Endodermal cell (in vitro differentiated cells): Measurements from ENCODE around the gene AIRE. TPM values are rescaled to one million over a fixed set of nuclear protein-coding genes. Genes with fewer than 3 reads are reported as not detected.

ENCODE experiments used
- DNase-seq: peaks from one replicate; pipeline ENCODE4 v3.0.0-alpha.2; 2017
- H3K27ac ChIP-seq: 2 replicates; pipeline ENCODE4 v1.5.1; 2013; ENCODE audit warnings: mild to moderate bottlenecking, low read depth, low read length, moderate library complexity
- H3K27me3 ChIP-seq: 2 replicates; pipeline ENCODE4 v1.6.1; 2013; ENCODE audit warnings: mild to moderate bottlenecking, low read length, moderate library complexity; ENCODE audit not compliant: insufficient read depth, control insufficient read depth, poor library complexity, severe bottlenecking
- H3K36me3 ChIP-seq: 2 replicates; pipeline ENCODE4 v1.7.0; 2013; ENCODE audit warnings: mild to moderate bottlenecking, low read length, moderate library complexity; ENCODE audit not compliant: control insufficient read depth, insufficient read depth
- H3K4me1 ChIP-seq: one replicate; pipeline ENCODE4 v1.7.0; 2013; ENCODE audit warnings: low read length; ENCODE audit not compliant: control insufficient read depth, insufficient read depth
- H3K4me3 ChIP-seq: 2 replicates; pipeline ENCODE4 v1.5.1; 2013; ENCODE audit warnings: mild to moderate bottlenecking, low read length, moderate library complexity
- H3K9ac ChIP-seq: 2 replicates; pipeline ENCODE4 v1.6.1; 2013; ENCODE audit warnings: mild to moderate bottlenecking, low read length, moderate library complexity; ENCODE audit not compliant: poor library complexity, severe bottlenecking; ENCODE audit errors: extremely low read depth
- H3K9me3 ChIP-seq: 2 replicates; pipeline ENCODE4 v1.6.1; 2013; ENCODE audit warnings: mild to moderate bottlenecking, low read length, moderate library complexity; ENCODE audit not compliant: control insufficient read depth
- H3K27ac Mint-ChIP-seq: 2 replicates; pipeline ENCODE4 v1.8.0; 2020; ENCODE audit warnings: mixed read lengths
- H3K27me3 Mint-ChIP-seq: 2 replicates; pipeline ENCODE4 v1.8.0; 2021; ENCODE audit warnings: mild to moderate bottlenecking, mixed read lengths; ENCODE audit not compliant: insufficient read depth
- H3K36me3 Mint-ChIP-seq: 2 replicates; pipeline ENCODE4 v1.8.0; 2020; ENCODE audit warnings: low read depth, mixed read lengths
- H3K4me1 Mint-ChIP-seq: 2 replicates; pipeline ENCODE4 v1.8.0; 2020; ENCODE audit warnings: mixed read lengths
- H3K4me3 Mint-ChIP-seq: 2 replicates; pipeline ENCODE4 v1.8.0; 2020; ENCODE audit warnings: mild to moderate bottlenecking, moderate library complexity, mixed read lengths
- H3K9me3 Mint-ChIP-seq: 2 replicates; pipeline ENCODE4 v1.8.0; 2020; ENCODE audit warnings: mild to moderate bottlenecking, mixed read lengths
- WGBS, 2 experiments: methylation state at CpG; one replicate each; pipeline versions ENCODE4 v1.1.5 to v1.1.7; 2013; ENCODE audit warnings: missing lambda C conversion rate in 2 of 2, mixed read lengths in 1 of 2; ENCODE audit not compliant: insufficient coverage in 1 of 2, insufficient read length in 1 of 2; 5-methylcytosine and 5-hydroxymethylcytosine counted together
- total RNA-seq, 2 donors: library from RNA; stranded (reverse); fragmentation: NEBNext Ultra II Directional in 1 of 2; extraction: Animal tissue kit (Norgen Biotek cat#: 25700) in 1 of 2; gene quantifications; 2 replicates in 1 of 2; 3 replicates in 1 of 2; pipeline ENCODE4 v1.2.1, GENCODE V29; 2021
- TF ChIP-seq, protein P1 (sequence below): fragments of 200-600 bp; sonication (generic); conservative IDR thresholded peaks from 2 replicates; pipeline ENCODE4 v1.5.0; 2021; ENCODE audit warnings: antibody characterized with exemption, mild to moderate bottlenecking

Gene AIRE
- total RNA-seq, 2 donors from 2014 or later = 1.2 to 2.7 TPM

DNA sequence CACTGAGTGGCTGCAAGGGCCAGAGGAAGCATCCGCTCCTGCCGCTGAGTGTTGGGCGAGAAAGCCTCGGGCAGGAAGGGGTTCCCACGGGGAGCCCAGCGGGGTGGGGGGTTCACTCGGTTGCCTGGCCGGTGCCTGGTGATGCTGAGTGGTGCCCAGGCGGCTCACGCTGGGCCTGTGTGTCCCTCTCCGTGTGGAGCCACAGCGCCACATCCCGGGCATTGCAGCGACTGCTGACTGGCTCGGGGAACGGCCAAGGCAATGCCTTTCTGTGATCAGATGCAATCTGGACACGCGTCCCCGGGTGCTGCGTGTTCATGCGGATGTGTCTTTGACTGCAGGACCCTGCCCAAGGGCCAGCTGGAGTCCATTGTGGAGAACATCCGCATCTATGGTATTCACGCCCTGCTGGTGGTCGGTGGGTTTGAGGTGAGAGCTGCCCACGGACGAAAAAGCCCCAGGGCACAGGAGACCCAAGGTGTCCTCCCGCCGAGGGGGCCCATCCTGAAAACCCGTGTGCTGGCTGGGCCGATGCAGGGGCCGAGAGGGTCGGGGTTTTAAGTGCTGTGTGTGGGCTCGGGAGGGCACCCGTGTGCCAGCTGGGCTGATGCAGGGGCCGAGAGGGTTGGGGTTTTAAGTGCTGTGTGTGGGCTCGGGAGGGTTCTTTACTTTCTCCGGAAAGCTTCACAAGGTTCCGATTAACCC lies 37.1 kb downstream of the AIRE start:
- DNase-seq = no peak
- Histone ChIP-seq H3K9ac (no peak overlapping the region), H3K27ac (no peak overlapping the region), H3K9me3 (no peaks in the 10 kb centered on the region), H3K36me3 (peaks cover 20% of the 10 kb centered on the region), H3K27me3 (no peaks in the 10 kb centered on the region), H3K4me3 (no peak overlapping the region), H3K4me1 (no peaks in the 10 kb centered on the region)
- Mint-ChIP-seq H3K4me3 (no peak overlapping the region), H3K4me1 (no peaks in the 10 kb centered on the region), H3K27me3 (no peaks in the 10 kb centered on the region), H3K9me3 (no peaks in the 10 kb centered on the region), H3K36me3 (peaks cover 14% of the 10 kb centered on the region), H3K27ac (no peak overlapping the region)
- TF ChIP-seq, protein P1, sequence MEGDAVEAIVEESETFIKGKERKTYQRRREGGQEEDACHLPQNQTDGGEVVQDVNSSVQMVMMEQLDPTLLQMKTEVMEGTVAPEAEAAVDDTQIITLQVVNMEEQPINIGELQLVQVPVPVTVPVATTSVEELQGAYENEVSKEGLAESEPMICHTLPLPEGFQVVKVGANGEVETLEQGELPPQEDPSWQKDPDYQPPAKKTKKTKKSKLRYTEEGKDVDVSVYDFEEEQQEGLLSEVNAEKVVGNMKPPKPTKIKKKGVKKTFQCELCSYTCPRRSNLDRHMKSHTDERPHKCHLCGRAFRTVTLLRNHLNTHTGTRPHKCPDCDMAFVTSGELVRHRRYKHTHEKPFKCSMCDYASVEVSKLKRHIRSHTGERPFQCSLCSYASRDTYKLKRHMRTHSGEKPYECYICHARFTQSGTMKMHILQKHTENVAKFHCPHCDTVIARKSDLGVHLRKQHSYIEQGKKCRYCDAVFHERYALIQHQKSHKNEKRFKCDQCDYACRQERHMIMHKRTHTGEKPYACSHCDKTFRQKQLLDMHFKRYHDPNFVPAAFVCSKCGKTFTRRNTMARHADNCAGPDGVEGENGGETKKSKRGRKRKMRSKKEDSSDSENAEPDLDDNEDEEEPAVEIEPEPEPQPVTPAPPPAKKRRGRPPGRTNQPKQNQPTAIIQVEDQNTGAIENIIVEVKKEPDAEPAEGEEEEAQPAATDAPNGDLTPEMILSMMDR = no peak
- 91 to 95% methylated on average over 19 to 38 of the region's 38 CpGs for WGBS, 2 experiments

DNA sequence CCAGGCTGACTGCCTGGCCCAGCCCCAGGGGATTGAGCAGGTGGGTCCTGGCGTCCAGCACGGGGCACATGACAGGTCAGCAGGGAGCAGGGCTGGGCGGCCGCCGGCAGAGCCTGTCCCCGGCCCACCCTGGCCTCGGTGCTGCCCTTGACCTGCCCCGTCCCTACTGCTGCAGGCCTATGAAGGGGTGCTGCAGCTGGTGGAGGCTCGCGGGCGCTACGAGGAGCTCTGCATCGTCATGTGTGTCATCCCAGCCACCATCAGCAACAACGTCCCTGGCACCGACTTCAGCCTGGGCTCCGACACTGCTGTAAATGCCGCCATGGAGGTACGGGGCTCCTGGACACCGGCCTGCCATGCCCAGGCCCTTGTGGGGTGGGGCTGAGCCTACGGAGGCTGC lies 37.9 kb downstream of the AIRE start:
- Histone ChIP-seq H3K36me3 (peaks cover 14% of the 10 kb centered on the region), H3K27ac (no peak overlapping the region), H3K9ac (no peak overlapping the region), H3K27me3 (no peaks in the 10 kb centered on the region), H3K9me3 (no peaks in the 10 kb centered on the region), H3K4me1 (no peaks in the 10 kb centered on the region), H3K4me3 (no peak overlapping the region)
- peaks cover 14% of the 10 kb centered on the region for H3K36me3 Mint-ChIP-seq
- H3K9me3 Mint-ChIP-seq = no peaks in the 10 kb centered on the region
- no peaks in the 10 kb centered on the region for H3K4me1 Mint-ChIP-seq
- 91 to 92% methylated on average over 16 to 20 of the region's 20 CpGs for WGBS, 2 experiments
- TF ChIP-seq, protein P1 = no peak
- no peaks in the 10 kb centered on the region for H3K27me3 Mint-ChIP-seq
- no peak for DNase-seq
- no peak overlapping the region for H3K4me3 Mint-ChIP-seq
- H3K27ac Mint-ChIP-seq = no peak overlapping the region

GRCh38 chr21:44324106-44324853 lies 38.6 kb downstream of the AIRE start:
- WGBS, 2 experiments = 95 to 97% methylated on average over 18 to 37 of the region's 37 CpGs
- Histone ChIP-seq H3K27me3 (no peaks in the 10 kb centered on the region), H3K36me3 (peaks cover 14% of the 10 kb centered on the region), H3K9ac (no peak overlapping the region), H3K27ac (no peak overlapping the region), H3K4me3 (no peak overlapping the region), H3K9me3 (no peaks in the 10 kb centered on the region), H3K4me1 (no peaks in the 10 kb centered on the region)
- H3K36me3 Mint-ChIP-seq = peaks cover 12% of the 10 kb centered on the region
- DNase-seq = no peak
- no peaks in the 10 kb centered on the region for H3K27me3 Mint-ChIP-seq
- no peaks in the 10 kb centered on the region for H3K4me1 Mint-ChIP-seq
- no peaks in the 10 kb centered on the region for H3K9me3 Mint-ChIP-seq
- H3K4me3 Mint-ChIP-seq = no peak overlapping the region
- TF ChIP-seq, protein P1 = no peak
- no peak overlapping the region for H3K27ac Mint-ChIP-seq
